ENCODE data around the gene DCTN3. TPM values are rescaled to one million over a fixed set of nuclear protein-coding genes. Genes with fewer than 3 reads are reported as not detected.

The DCTN3 gene
- polyA plus RNA-seq, 3 donors, result 120 to 174 (median 143) TPM

GRCh38 chr9:34574571-34574970, 45.7 kb downstream of the DCTN3 start:
- H3K27me3 ChIP-seq (ENCODE audit: control insufficient read depth in 2 of 2, insufficient read depth in 2 of 2, low read length in 2 of 2), result peaks cover 24 to 41% of the 10 kb centered on the region in 2 donors
- H3K27me3 Mint-ChIP-seq (ENCODE audit: low read depth in 3 of 3), result peaks cover 42 to 60% (median 45%) of the 10 kb centered on the region in 3 donors
- peaks cover 0 to 1% of the 10 kb centered on the region in 2 donors for H3K36me3 Mint-ChIP-seq
- no peak for TF ChIP-seq CTCF (IDR thresholded peaks at IDR 0.05)
- 100% methylated on average over 3 of the region's 12 CpGs for WGBS (ENCODE audit: insufficient coverage)
- H3K4me3 Mint-ChIP-seq, result peak overlapping the region in 1 of 2 donors; percentile 13
- H3K4me1 ChIP-seq (ENCODE audit: control insufficient read depth in 1 of 2, insufficient read depth in 2 of 2, low read length in 2 of 2), result no peaks in the 10 kb centered on the region
- H3K9ac ChIP-seq (ENCODE audit: insufficient read depth, low read length, poor library complexity, severe bottlenecking), result no peak overlapping the region
- no peaks in the 10 kb centered on the region for H3K36me3 ChIP-seq (replicated peaks in 1 of 2; ENCODE audit: control insufficient read depth in 1 of 2, insufficient read depth in 2 of 2, low read length in 2 of 2)
- no peaks in the 10 kb centered on the region for H3K79me2 ChIP-seq (ENCODE audit: insufficient read depth, low read length)
- H3K9me3 ChIP-seq (replicated peaks in 1 of 2; ENCODE audit: control insufficient read depth in 1 of 2, insufficient read depth in 1 of 2, low read length in 2 of 2), result peaks cover 0 to 19% of the 10 kb centered on the region in 2 donors
- H3K4me1 Mint-ChIP-seq, result peaks cover 2% of the 10 kb centered on the region
- no peak overlapping the region for H3K27ac Mint-ChIP-seq
- H4K20me1 ChIP-seq (ENCODE audit: insufficient read depth, low read length), result no peaks in the 10 kb centered on the region
- no peak for DNase-seq
- no peak overlapping the region for H3K27ac ChIP-seq (ENCODE audit: low read depth in 1 of 2, low read length in 2 of 2)
- no peak overlapping the region for H3K4me2 ChIP-seq (replicated peaks; ENCODE audit: extremely low read depth, low read length, poor library complexity, severe bottlenecking)
- no peak overlapping the region for H3K4me3 ChIP-seq (replicated peaks in 1 of 3; ENCODE audit: low read depth in 2 of 3, low read length in 3 of 3)
- peaks cover 0 to 3% (median 2%) of the 10 kb centered on the region in 7 donors for H3K9me3 Mint-ChIP-seq
- no peak overlapping the region for H2AFZ ChIP-seq (ENCODE audit: insufficient read depth, low read depth, low read length, poor library complexity, severe bottlenecking)
- intact Hi-C loops (cut with micrococcal nuclease), result no loop called here

GRCh38 chr9:34573599-34574325, 46.5 kb downstream of the DCTN3 start:
- intact Hi-C loops (cut with micrococcal nuclease), result no loop called here
- H2AFZ ChIP-seq (ENCODE audit: insufficient read depth, low read depth, low read length, poor library complexity, severe bottlenecking), result no peak overlapping the region
- DNase-seq, result no peak
- TF ChIP-seq CTCF (IDR thresholded peaks at IDR 0.05), result no peak
- H3K4me2 ChIP-seq (replicated peaks; ENCODE audit: extremely low read depth, low read length, poor library complexity, severe bottlenecking), result no peak overlapping the region
- no peak overlapping the region for H3K4me3 Mint-ChIP-seq
- H3K4me3 ChIP-seq (replicated peaks in 1 of 3; ENCODE audit: low read depth in 2 of 3, low read length in 3 of 3), result no peak overlapping the region
- H3K27me3 Mint-ChIP-seq (ENCODE audit: low read depth in 3 of 3), result peaks cover 37 to 52% (median 38%) of the 10 kb centered on the region in 3 donors
- H3K27ac Mint-ChIP-seq, result peak overlapping the region in 1 of 7 donors; percentile 39
- peaks cover 2% of the 10 kb centered on the region for H3K4me1 Mint-ChIP-seq
- H3K4me1 ChIP-seq (ENCODE audit: control insufficient read depth in 1 of 2, insufficient read depth in 2 of 2, low read length in 2 of 2), result no peaks in the 10 kb centered on the region
- H3K79me2 ChIP-seq (ENCODE audit: insufficient read depth, low read length), result no peaks in the 10 kb centered on the region
- H3K9ac ChIP-seq (ENCODE audit: insufficient read depth, low read length, poor library complexity, severe bottlenecking), result no peak overlapping the region
- WGBS (ENCODE audit: insufficient coverage), result 98% methylated on average over 16 of the region's 17 CpGs
- no peaks in the 10 kb centered on the region for H4K20me1 ChIP-seq (ENCODE audit: insufficient read depth, low read length)
- H3K36me3 ChIP-seq (replicated peaks in 1 of 2; ENCODE audit: control insufficient read depth in 1 of 2, insufficient read depth in 2 of 2, low read length in 2 of 2), result no peaks in the 10 kb centered on the region
- peaks cover 0 to 13% of the 10 kb centered on the region in 2 donors for H3K9me3 ChIP-seq (replicated peaks in 1 of 2; ENCODE audit: control insufficient read depth in 1 of 2, insufficient read depth in 1 of 2, low read length in 2 of 2)
- peaks cover 0 to 1% of the 10 kb centered on the region in 2 donors for H3K36me3 Mint-ChIP-seq
- no peak overlapping the region for H3K27ac ChIP-seq (ENCODE audit: low read depth in 1 of 2, low read length in 2 of 2)
- H3K27me3 ChIP-seq (ENCODE audit: control insufficient read depth in 2 of 2, insufficient read depth in 2 of 2, low read length in 2 of 2), result peaks cover 17 to 33% of the 10 kb centered on the region in 2 donors
- H3K9me3 Mint-ChIP-seq, result peaks cover 0 to 3% (median 2%) of the 10 kb centered on the region in 7 donors

Data from CD14-positive monocyte (primary cell).